BLaER1 treated with 17β-estradiol and CSF1 and Interleukin-3, amounts not matched to agents 10 nM and 100 nM (cell line): Measurements from ENCODE around the gene ERCC6L2.
A peak's percentile ranks its signal among the peaks of the same experiment; 100 is the strongest.

Experiments
- H3K27ac ChIP-seq, 11 experiments: shearing (Covaris generic); formaldehyde crosslinking; 2 replicates each; pipeline ENCODE4 v1.8.1; 2022
- H3K27me3 ChIP-seq, 11 experiments: shearing (Covaris generic); formaldehyde crosslinking; 2 replicates each; pipeline ENCODE4 v1.8.1; 2022
- H3K36me3 ChIP-seq, 11 experiments: shearing (Covaris generic); formaldehyde crosslinking; 2 replicates each; pipeline ENCODE4 v1.8.1; 2022
- H3K4me1 ChIP-seq, 10 experiments: shearing (Covaris generic); formaldehyde crosslinking; 2 replicates each; pipeline ENCODE4 v1.8.1; 2022
- H3K4me2 ChIP-seq, 11 experiments: shearing (Covaris generic); formaldehyde crosslinking; 2 replicates each; pipeline ENCODE4 v1.8.1; 2022
- H3K4me3 ChIP-seq, 10 experiments: shearing (Covaris generic); formaldehyde crosslinking; 2 replicates each; pipeline ENCODE4 v1.8.1; 2022
- H3K9ac ChIP-seq, 11 experiments: shearing (Covaris generic); formaldehyde crosslinking; 2 replicates each; pipeline ENCODE4 v1.8.1; 2022
- H3K9me3 ChIP-seq, 11 experiments: shearing (Covaris generic); formaldehyde crosslinking; replicated peaks in 1 of 11; 2 replicates each; pipeline ENCODE4 v1.8.1; 2022
- H4K20me1 ChIP-seq, 11 experiments: shearing (Covaris generic); formaldehyde crosslinking; 2 replicates each; pipeline ENCODE4 v1.8.1; 2022
- Cebpa-rat ChIP-seq, 11 experiments: shearing (Covaris generic); IDR thresholded peaks; 2 replicates each; pipeline ENCODE4 v1.8.1; 2022

The ERCC6L2 gene

GRCh38 chr9:95971815-95972214 lies 96.3 kb downstream of the ERCC6L2 start:
- peaks cover 43 to 79% (median 67%) of the 10 kb centered on the region in 11 experiments for H3K36me3 ChIP-seq
- H3K4me3 ChIP-seq: no peak overlapping the region

DNA sequence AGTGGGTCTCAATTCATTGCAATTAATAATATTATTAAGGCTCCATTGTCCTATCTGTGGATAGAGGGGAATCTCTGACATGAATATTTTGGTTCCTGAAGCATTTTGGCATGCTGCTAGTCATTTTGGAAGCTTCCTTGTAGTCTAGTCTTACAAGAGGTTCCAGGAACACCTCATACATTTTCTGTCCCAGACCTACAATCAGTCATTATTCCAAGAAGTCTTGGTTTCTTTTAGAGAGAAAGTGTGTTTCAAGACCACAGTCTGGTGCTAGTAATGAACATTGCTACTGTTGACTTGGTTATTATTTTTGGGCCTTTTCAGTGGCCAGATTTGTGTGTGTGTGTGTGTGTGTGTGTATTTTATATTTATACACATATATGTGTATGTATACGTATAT lies 98.9 kb downstream of the ERCC6L2 start:
- H3K36me3 ChIP-seq: peaks cover 45 to 85% (median 65%) of the 10 kb centered on the region in 11 experiments
- H3K9ac ChIP-seq: no peak overlapping the region
- H3K4me1 ChIP-seq: no peaks in the 10 kb centered on the region
- no peaks in the 10 kb centered on the region for H3K27me3 ChIP-seq
- no peak overlapping the region for H3K4me3 ChIP-seq
- TF ChIP-seq Cebpa-rat (IDR thresholded peaks at IDR 0.05): no peak
- peaks cover 0 to 12% (median 10%) of the 10 kb centered on the region in 11 experiments; a peak in 9 of 22 replicates for H3K9me3 ChIP-seq
- H4K20me1 ChIP-seq: no peaks in the 10 kb centered on the region
- no peak overlapping the region for H3K27ac ChIP-seq
- no peak overlapping the region for H3K4me2 ChIP-seq

More at GRCh38 chr9:95971815-95972214, 96.3 kb downstream of the ERCC6L2 start:
- H3K4me1 ChIP-seq: no peaks in the 10 kb centered on the region
- H3K27ac ChIP-seq: no peak overlapping the region
- H3K27me3 ChIP-seq: no peaks in the 10 kb centered on the region
- no peaks in the 10 kb centered on the region for H4K20me1 ChIP-seq
- TF ChIP-seq Cebpa-rat (IDR thresholded peaks at IDR 0.05): no peak
- H3K9me3 ChIP-seq: peaks cover 0 to 12% (median 10%) of the 10 kb centered on the region in 11 experiments; a peak in 9 of 22 replicates
- no peak overlapping the region for H3K9ac ChIP-seq
- no peak overlapping the region for H3K4me2 ChIP-seq

- no peak for TF ChIP-seq Cebpa-rat (IDR thresholded peaks at IDR 0.05)
Measured at GRCh38 chr9:95977371-95977770, 101.9 kb downstream of the ERCC6L2 start.

DNA sequence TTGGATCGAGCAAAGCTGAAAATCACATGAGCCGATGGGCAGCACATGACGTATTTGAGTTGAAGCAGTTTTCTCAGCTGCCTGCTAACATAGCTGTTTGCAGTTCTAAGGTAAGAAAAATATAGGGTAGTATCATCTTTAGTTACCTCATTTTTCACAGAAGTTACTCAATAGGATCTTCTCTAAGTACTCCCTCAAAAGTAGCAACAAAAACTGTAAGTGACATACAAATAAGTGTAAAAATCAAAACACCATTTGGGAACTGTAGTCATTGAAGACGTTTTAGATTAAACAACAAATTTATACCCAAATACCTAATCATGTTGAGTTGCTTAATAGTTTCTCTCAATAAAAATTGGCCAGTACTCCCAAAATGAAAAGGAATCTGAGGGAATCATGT lies 102.6 kb downstream of the ERCC6L2 start:
- peaks cover 0 to 7% (median 5%) of the 10 kb centered on the region in 11 experiments; a peak in 9 of 22 replicates for H3K9me3 ChIP-seq
- TF ChIP-seq Cebpa-rat (IDR thresholded peaks at IDR 0.05): no peak
- no peak overlapping the region for H3K27ac ChIP-seq
- H3K4me3 ChIP-seq: no peak overlapping the region
- peaks cover 16 to 60% (median 39%) of the 10 kb centered on the region in 11 experiments for H3K36me3 ChIP-seq
- H3K4me2 ChIP-seq: no peak overlapping the region
- H3K4me1 ChIP-seq: peaks cover 11 to 22% (median 15%) of the 10 kb centered on the region in 10 experiments
- H3K9ac ChIP-seq: no peak overlapping the region
- H3K27me3 ChIP-seq: no peaks in the 10 kb centered on the region
- no peaks in the 10 kb centered on the region for H4K20me1 ChIP-seq

More at GRCh38 chr9:95977371-95977770, 101.9 kb downstream of the ERCC6L2 start:
- Histone ChIP-seq H3K27ac (no peak overlapping the region), H3K4me2 (no peak overlapping the region), H3K4me1 (peaks cover 10 to 22% (median 15%) of the 10 kb centered on the region in 10 experiments), H3K27me3 (no peaks in the 10 kb centered on the region), H3K9ac (no peak overlapping the region), H3K4me3 (no peak overlapping the region), H3K36me3 (peaks cover 24 to 68% (median 46%) of the 10 kb centered on the region in 11 experiments), H3K9me3 (peaks cover 0 to 12% (median 10%) of the 10 kb centered on the region in 11 experiments; a peak in 9 of 22 replicates), H4K20me1 (no peaks in the 10 kb centered on the region)

DNA sequence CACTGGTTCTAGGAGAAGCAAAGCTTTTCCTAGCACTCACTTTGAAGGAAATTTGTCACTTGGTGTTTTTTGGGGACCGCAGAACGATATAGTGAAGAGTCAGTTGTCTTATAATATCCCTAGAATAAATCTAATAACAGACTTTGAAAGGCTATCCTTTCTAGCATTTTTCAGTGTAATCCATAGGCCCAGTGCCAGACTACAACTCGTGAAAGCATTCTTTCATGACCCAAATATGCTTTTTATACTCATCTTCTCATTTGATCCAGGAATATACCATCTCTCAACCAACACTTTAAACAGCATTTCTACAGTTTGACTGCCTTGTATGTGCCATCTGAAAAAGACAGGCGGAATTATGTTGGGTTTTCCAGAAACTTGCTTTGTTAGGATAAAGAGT lies 104.0 kb downstream of the ERCC6L2 start:
- no peak for TF ChIP-seq Cebpa-rat (IDR thresholded peaks at IDR 0.05)
- Histone ChIP-seq H3K27ac (no peak overlapping the region), H3K27me3 (no peaks in the 10 kb centered on the region), H4K20me1 (no peaks in the 10 kb centered on the region), H3K4me1 (peaks cover 11 to 22% (median 15%) of the 10 kb centered on the region in 10 experiments), H3K9me3 (no peaks in the 10 kb centered on the region), H3K4me3 (no peak overlapping the region), H3K9ac (no peak overlapping the region), H3K4me2 (no peak overlapping the region), H3K36me3 (peaks cover 9 to 53% (median 28%) of the 10 kb centered on the region in 11 experiments; a peak in 21 of 22 replicates)

DNA sequence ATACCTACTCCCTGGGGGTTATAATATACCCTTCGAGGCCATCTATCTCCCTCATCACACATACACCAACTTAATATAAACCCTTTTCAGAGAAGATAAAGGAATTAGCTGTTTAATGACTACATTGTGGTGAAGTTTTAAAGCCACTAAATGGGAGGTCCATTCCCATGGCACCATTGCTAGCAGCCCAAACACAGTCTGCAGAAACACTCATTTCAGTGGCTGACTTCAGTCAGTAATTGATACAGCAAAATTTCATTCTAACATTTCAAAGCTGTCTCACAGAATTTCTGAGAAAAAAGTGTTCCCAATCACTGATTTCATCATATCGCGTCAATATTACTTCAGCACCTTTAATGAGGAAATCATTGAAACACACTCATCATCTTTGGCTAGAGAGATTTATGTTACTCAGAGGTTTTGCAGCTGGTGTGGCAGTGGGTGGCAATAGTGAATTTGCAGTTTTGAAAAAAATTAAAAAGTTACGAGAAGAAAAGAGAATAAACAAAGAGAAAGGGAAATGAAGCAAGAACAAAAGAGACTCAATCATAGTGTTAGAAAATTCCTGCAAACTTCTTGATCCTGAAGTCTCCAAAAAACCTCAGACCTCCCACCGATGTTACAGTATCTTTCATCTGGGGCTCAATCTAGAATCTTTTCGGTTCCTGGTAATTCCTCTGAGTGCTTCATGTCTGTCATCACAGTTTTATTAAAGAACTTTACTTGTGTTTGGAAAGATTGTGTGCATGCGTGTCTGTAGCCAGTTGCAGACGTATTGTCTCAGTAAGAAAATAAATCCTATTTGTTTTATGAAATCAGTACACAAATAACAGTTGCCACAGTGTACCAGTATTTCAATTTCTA lies 105.0 kb downstream of the ERCC6L2 start:
- H3K9ac ChIP-seq: no peak overlapping the region
- peaks cover 0 to 7% (median 2%) of the 10 kb centered on the region in 11 experiments; a peak in 6 of 22 replicates for H3K9me3 ChIP-seq
- H3K36me3 ChIP-seq: peaks cover 16 to 63% (median 33%) of the 10 kb centered on the region in 11 experiments; a peak in 21 of 22 replicates
- H4K20me1 ChIP-seq: no peaks in the 10 kb centered on the region
- peak in 1 of 11 experiments; percentile 23; a peak in 1 of 22 replicates for TF ChIP-seq Cebpa-rat (IDR thresholded peaks at IDR 0.05)
- H3K27ac ChIP-seq: peak overlapping the region in 4 of 11 experiments; percentile 9 to 42 (median 26); a peak in 5 of 22 replicates
- H3K27me3 ChIP-seq: no peaks in the 10 kb centered on the region
- H3K4me2 ChIP-seq: peak overlapping the region in 2 of 11 experiments; percentile 20 to 22; a peak in 3 of 22 replicates
- peaks cover 11 to 22% (median 15%) of the 10 kb centered on the region in 10 experiments for H3K4me1 ChIP-seq
- no peak overlapping the region for H3K4me3 ChIP-seq

DNA sequence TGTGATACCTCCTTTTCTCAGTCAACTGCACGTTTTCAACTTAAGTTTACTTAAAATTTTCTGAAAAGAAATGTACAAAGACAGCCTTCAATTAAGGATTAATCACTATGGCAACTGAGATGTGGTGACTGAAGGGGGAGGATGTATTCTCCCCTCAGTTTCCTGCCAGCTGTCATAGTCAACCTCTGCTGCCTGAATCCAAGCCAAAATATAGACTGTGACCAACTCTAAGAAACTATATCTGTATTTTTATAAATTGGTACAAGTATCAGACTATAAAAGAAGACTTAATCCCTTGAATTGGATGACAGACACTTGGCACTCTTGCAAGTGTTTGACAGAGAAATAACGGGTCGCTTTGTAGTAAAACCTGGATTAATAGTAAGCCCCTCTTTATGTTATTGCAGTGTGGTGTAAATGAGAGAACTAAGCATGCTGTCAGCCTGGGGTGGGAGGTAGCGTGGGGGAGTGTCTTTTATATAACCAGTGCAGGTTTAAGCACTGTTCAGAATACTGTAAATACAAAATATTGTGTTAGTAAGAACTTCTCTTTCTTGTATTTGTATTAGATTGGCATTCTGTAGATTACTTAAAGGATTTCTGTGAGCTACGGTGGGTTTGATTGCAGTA lies 106.4 kb downstream of the ERCC6L2 start:
- Histone ChIP-seq H3K9me3 (peaks cover 8 to 19% (median 15%) of the 10 kb centered on the region in 11 experiments), H3K27me3 (no peaks in the 10 kb centered on the region), H3K4me2 (peak overlapping the region in 10 of 11 experiments; percentile 18 to 59 (median 46); a peak in 20 of 22 replicates), H3K36me3 (peaks cover 30 to 68% (median 46%) of the 10 kb centered on the region in 11 experiments), H3K27ac (peak overlapping the region in 2 of 11 experiments; percentile 12 to 29; a peak in 2 of 22 replicates), H3K4me1 (peaks cover 11 to 22% (median 15%) of the 10 kb centered on the region in 10 experiments), H4K20me1 (no peaks in the 10 kb centered on the region), H3K4me3 (no peak overlapping the region), H3K9ac (peak overlapping the region in 1 of 11 experiments; percentile 12; a peak in 1 of 22 replicates)
- TF ChIP-seq Cebpa-rat (IDR thresholded peaks at IDR 0.05): no peak

DNA sequence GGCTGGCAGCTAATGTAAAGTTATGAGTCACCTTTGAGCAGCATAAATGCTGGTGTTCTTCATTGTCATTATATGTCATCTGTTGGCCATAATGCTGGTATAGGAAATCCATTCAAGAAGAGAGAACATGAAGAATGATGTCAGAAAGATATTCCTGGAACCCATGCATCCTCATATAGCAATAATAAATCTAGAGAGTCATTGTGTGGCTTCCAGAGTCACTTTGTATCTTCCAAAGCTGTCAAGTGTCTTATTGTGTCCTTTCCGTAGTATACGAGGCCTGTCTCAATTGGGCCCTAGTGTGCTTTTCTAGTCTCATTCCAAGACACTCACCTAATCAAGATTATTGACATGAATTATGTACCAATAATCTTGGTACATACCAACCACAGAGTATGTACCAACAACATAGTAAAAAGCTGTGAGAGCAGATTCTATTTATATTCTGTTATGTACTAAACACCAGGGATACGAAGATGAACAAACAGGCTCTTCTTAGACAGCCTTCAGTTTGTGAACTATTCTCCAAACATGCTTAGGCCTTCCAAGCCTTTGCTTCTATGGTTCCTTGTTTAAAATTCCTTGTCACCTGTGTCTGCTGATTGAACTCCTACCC lies 110.1 kb downstream of the ERCC6L2 start:
- peaks cover 10 to 18% (median 13%) of the 10 kb centered on the region in 10 experiments for H3K4me1 ChIP-seq
- H3K9ac ChIP-seq: no peak overlapping the region
- H3K36me3 ChIP-seq: peaks cover 33 to 57% (median 52%) of the 10 kb centered on the region in 11 experiments
- H3K9me3 ChIP-seq: peaks cover 22 to 38% (median 33%) of the 10 kb centered on the region in 11 experiments
- H4K20me1 ChIP-seq: no peaks in the 10 kb centered on the region
- H3K27ac ChIP-seq: no peak overlapping the region
- TF ChIP-seq Cebpa-rat (IDR thresholded peaks at IDR 0.05): no peak
- no peak overlapping the region for H3K4me2 ChIP-seq
- H3K4me3 ChIP-seq: no peak overlapping the region
- H3K27me3 ChIP-seq: no peaks in the 10 kb centered on the region
